GM19452 (cell line): Measurements from ENCODE around the gene C16orf82.

Experiments used
- ATAC-seq: cut with Tn5 transposase; IDR thresholded peaks from one replicate; pipeline ENCODE4 v1.9.1; 2021; ENCODE audit not compliant: unreplicated experiment

C16orf82 gene

DNA sequence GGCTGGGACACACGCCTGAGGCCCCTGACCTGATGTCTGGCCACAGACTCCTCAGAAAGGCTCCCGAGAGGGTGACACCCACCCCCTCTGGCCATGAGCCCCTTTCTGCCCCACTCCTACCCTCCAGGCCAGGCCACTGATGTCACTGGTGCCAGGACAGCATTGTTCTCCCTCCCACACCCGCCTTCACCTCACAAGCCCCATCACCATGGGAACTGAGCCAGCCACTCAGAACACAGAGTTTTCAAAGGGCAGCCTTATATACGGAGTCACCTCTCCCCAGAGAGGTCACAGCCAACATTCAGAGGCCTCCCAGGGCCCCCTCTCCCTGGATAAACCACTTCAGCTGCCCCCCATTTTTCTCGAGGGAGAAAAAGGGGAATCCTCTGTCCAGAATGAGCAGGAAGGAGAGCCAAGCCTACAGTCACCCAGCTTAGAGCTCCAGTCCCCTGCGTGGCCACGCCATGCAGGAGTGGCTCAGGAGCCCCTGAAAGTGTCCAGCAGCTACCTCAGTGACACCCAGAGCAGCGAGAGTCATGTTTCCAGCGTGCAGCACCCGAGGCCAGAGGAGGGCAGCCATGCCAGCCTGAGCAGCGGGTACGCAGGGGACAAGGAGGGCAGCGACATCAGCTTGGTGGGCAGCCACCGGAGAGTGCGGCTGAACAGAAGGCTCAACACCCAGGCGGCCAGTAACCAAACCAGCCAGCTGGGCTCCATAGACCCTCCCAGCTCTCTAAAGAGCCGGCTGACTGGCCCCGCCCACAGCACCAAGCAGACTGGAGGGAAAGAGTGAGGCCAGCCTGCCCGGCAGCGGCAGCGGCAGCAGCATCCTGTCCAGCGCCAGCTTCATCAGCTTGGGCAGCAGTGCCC is at the start of gene C16orf82:
TSS of gene C16orf82 (plus strand) at position 260 of the 870 bp plus-strand sequence.
- no peak for ATAC-seq

GRCh38 chr16:27020031-27020430 is 46.7 kb upstream of the C16orf82 start:
- no peak for ATAC-seq

- no peak for ATAC-seq
These were observed 42.7 kb upstream of the C16orf82 start for GRCh38 chr16:27024010-27024409.

GRCh38 chr16:27025581-27025980 is 41.1 kb upstream of the C16orf82 start:
- no peak for ATAC-seq

GRCh38 chr16:27027971-27028370 is 38.8 kb upstream of the C16orf82 start:
- ATAC-seq: no peak

DNA sequence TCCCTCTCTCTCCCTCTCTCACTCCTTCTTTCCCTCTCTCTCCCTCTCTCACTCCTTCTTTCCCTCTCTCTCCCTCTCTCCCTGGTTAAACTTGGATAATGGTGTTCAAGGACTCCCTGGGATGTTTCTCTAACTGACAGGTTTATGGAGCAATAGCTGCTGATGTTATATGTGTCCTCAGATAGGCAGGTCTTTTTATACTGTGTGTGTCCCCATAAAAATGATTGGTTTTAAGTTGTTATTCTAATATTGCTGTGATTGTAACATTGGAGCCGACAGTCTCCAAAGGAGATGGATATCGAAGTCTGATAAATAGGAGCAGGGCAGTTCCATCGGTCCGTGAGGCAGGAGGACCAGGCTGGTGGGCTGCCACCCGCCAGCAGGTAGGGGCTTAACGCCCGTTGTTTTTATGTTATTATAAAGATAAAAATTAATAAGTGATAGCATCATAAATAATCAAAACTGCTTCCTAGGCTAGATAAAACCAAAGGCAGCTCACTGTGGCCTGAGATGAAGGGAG is 38.1 kb upstream of the C16orf82 start:
- no peak for ATAC-seq

GRCh38 chr16:27029525-27029924 is 37.2 kb upstream of the C16orf82 start:
- ATAC-seq: no peak

DNA sequence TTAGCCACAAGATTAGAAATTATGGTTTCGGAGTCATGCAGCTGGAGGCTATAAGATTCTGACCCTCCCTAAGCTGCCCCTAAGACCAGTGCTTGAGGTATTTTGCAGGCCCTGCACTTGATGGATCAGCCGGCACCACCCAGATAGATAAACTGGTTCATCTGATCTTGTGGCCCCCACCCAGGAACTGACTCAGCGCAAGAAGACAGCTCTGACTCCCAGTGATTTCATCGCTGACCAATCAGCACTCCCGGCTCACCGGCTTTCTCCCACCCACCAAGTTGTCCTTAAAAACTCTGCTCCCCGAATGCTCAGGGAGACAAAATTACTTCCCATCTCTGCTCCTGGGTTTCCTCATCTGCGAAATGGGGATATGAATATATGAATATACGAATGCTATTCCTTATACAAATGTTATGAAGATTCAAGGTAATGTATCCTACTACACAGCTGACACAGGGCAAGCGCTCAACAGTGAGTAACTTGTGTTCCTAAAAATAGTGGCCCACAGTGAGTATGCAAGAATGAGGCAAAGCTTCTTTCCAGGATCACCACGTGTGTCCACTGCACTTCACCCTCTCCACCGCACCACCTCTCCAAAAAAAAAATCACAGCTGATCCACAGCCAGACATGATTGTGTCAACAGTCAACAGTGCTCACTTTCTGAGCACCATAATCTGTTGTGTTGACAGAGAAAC is 33.3 kb upstream of the C16orf82 start:
- ATAC-seq: no peak

- no peak for ATAC-seq
These were observed 26.0 kb upstream of the C16orf82 start for GRCh38 chr16:27040732-27041131.

DNA sequence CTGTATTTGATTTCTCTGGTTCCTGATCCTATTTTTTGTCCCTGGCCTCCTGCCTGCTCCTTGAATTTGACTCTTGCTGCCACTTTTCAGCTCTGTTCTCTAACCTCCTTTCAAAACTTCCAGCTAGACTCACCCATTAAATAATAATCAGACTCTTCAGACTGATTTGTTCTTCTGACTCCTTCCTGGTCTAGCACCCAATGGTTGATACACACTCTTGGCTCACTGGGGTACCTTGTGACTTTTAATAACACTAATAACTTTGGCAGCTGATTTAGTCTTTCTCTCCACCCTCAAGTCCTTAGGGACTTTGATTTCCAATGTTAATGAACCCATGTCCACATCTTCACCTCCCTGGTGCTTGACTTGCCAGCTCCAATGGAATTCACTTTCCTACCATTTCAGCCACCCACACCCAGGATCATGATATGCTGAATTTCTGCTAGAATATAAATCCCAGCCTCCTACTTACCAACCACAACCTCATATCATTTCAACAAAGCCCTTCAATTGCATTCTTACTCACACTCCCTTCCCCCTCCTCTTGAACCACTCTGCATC is 19.7 kb upstream of the C16orf82 start:
- ATAC-seq: no peak

DNA sequence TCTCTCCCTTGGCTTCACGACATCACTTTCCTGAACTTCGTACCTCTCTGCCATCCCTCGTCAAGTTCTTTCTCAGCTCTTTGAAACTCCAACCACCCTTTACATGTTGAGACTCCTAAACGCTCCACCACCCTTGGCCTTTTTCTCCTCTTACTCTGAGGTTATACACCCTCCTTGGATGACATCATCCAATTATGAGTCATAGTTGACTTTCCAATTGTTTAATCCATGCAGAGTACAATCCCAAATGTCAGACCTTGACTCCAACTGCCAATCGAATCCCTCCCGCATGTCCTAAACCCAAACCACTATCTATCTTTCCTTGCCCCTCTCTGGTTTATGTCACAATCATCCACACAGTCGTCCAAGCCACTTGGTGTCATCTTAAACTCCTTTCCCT is 18.4 kb upstream of the C16orf82 start:
- no peak for ATAC-seq

DNA sequence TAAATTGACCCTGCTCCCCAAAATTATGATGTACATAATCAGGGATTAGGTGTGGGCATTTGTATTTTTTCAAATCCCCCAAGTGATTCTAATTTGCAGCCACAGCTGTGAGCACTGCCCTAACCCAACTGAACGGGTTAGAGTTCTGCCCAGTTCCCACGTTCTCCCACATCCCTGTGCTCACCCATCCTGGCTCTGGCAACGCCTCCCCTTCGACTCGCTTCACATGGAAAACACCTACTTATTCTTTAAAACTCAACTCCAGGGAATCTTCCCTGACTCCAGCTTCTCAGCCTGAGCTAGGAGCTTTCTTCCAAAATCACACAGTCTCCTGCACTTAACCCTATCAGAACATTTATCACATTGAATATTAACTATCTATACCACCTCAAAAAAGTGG is 17.6 kb upstream of the C16orf82 start:
- ATAC-seq: no peak

DNA sequence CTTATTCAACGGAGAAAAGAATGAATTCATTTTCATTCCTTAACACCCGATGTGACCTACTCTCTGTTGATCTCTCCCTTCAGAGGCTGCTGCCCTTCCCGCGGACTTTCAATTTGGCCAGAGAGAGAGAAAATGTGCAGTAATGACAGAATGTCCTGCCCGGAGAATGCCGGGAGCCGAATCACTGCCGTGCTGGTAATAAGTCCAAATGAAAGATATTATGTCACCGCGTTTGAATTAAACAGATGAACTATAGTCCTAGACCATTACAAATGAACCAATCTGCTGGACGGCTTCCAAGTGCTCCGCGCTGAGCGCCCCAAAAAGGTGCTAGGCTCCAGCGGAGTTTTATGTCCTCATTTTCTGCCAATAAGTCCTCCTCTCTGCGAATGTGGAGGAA is 14.7 kb upstream of the C16orf82 start:
- no peak for ATAC-seq

DNA sequence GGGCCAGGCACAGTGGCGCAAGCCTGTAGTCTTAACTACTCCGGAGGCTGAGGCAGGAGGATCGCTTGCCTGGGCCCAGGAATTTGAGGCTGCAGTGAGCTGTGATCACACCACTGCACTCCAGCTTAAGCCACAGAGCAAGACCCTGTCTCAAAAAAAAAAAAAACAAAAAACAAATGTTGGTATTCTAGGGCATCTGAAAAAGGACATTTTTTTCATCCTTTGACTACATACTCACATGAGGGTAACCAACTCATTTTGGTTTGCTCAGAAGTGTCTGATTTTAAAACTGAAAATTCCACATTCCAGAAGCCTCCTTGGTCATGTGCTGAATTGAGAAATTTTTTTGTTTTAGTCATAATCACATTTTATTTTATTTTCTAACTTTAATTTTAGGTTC is 12.7 kb upstream of the C16orf82 start:
- ATAC-seq: no peak

DNA sequence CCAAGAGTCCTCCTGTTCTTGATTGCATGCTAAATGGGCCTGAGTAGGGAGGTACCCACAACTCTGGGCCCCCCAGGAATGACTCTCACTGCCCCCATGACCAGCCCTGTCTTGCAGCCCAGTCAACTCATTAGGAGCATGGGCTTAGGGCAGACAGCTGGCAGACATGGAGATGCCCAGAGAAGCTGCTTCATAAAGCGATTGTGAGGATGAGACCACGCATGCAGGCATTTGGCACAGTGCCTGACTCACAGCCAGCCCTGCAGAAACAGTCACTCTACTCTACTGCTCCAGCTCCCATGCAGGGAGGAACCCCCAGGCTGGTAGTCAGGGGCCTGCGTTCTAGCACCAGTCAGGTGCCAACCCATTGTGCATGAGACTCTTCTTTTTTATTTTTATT is 8.4 kb upstream of the C16orf82 start:
- ATAC-seq: no peak

DNA sequence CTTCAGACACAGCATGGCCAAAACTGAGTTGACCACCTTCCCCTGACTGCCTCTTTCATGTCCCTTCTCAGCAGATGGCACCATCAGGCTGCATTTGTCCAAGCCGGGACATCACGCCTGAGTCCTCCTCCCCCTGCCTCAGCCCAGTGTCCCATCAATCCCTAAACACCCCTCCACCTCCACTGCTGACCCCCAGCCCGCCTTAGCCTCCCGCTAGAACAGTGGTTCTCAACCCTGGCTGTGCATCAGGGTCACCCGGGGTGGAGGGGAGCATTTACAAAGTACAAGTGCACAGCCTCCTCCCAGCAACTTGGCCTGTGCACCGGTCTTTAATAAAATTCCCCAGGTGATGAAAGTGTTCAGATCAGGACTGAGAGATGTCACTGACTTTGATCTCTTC is 4.0 kb downstream of the C16orf82 start:
- ATAC-seq: no peak

DNA sequence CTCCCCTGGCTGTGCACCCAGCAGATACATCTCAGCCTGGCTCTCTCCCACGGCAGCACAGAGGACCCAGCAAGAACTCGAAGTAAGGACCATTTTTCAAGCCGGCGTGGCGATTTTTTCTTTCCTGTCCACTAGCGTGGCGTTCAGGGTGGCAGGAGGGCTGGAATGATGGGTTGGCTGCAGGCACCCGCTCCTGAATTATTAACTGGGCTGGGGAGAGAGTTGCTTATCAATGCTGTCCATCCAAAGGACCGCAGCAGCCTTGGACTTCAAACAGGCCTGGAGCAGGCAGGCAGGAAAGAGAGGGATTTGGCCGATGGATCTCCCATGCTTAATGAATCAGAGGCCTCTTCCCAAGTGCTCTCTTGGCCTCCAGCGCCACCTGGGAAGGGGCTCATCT is 7.0 kb downstream of the C16orf82 start:
- no peak for ATAC-seq

DNA sequence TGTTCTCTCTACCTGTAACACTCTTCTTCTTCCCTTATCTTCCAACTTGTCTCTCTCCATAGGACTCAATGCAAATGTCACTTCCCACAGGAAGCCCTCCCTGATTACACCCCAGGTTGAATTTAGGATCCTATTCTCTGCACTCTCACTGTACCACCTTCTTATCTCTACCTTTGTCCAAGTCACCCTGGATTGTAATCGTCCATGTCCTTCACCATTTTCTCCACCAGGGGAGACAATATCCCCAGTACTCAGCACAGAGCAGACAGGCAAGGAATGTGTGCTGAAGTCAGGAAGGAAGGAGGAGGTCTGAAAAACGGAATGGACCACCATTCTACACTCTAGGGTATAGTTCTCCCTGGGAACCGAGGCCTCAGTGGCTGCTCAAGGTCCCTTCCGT is 14.2 kb downstream of the C16orf82 start:
- ATAC-seq: no peak

DNA sequence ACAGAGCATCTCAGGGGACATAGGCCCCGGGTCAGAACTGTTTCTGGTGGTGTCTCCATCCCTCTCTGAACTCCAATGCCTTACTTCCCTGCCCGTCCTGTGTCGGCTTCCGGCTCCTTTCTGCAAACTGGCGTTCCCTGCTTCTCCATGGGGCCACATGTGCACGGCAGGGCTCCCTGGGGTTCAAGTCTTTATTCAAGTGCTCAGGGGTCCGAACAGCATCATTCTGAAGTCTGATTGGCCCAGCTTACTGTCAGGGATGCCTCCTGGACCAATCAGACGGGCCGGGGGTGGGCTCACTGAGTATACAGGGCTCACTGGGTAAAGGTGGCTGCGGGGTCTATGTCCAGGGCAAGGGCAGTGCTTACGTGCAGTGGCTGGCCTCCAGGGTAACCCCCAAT is 17.1 kb downstream of the C16orf82 start:
- no peak for ATAC-seq

DNA sequence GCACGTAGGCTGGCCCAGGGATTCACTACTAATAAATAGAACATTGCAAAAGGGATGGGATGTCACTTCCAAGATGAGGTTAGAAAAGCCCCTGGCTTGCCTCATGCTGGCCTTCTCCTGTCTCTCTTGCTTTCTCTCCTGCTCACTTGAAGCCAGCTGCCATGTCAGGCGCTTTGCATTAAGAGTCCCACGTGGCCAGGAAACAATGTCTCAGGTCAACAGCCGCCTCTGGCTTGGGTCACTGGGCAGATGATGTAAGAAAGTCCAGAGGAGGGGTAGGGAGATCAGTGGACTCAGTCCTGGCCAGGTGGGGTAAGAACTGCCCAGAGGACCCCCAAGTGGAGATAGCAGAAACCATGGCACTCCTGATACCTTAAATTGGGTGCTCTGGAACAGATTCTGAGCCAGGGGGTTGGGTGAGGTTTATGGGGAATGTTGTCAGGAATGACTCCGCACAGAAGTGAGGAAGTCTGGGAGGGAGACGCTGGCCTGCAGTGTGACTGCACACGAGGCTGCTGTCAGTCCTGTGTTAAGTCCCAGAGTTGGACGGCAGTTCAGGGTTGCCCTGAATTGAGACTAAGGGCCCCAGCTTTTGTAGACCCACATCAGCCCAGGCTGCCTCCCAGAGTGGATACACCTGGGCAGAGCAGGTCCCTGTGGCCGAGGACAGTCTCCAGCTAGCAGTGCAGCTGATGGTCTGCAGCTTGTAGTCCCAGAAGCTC is 17.7 kb downstream of the C16orf82 start:
- ATAC-seq: no peak

DNA sequence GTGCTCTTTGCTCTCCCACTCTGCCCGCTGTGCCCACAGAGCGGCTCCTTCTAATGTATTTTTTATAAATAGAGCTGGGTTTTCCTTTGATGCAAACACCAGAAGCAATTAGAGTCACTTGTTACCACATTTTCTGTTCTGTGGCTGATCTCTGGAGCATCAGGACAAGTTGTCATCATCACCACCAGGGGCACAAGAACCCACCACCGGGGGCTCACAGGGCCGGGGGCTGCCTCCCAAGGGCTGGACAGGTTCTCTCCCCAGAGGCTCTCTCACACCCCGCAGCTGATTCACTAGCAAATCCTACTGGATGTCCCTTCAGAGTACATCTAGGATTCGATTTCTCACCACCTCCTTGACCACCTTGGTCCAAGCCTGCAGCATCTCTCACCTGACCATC is 18.5 kb downstream of the C16orf82 start:
- no peak for ATAC-seq
